ENCODE results near the gene KRTAP10-5. TPM values are rescaled to one million over a fixed set of nuclear protein-coding genes. Genes with fewer than 3 reads are reported as not detected.
"Not testable (repeated sequence)": the region's sequence is repeated elsewhere in the genome, so short reads cannot be mapped to it uniquely, and the experiment has no call there.

Gene KRTAP10-5, protein sequence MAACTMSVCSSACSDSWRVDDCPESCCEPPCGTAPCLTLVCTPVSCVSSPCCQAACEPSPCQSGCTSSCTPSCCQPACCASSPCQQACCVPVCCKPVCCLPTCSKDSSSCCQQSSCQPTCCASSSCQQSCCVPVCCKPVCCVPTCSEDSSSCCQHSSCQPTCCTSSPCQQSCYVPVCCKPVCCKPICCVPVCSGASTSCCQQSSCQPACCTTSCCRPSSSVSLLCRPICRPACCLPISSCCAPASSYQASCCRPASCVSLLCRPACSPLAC
- not detected for total RNA-seq
- long read RNA-seq, donor 1 = 0 reads
- long read RNA-seq, donor 2 = 0 reads

DNA sequence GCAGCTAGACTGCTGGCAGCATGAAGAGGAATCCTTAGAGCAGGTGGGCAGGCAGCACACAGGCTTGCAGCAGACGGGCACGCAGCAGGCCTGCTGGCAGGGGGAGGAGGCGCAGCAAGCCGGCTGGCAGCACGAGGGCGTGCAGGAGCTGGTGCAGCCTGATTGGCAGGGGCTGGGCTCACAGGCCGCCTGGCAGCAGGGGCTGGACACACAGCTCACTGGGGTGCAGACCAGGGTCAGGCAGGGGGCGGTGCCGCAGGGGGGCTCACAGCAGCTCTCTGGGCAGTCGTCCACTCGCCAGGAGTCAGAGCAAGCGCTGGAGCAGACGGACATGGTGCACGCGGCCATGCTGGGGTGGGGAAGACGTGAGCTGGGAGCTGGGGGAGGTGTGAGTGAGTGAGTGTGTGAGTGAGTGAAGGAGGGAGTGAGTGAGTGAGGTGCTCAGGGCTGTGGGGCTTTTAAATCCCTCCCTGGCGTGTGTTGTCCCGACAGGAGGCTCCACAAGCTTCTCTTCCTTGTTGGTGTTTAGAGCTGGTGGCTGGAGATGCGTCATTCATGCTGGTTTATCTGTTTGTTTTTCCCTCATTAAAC, at the start of gene KRTAP10-5:
KRTAP10-5 (minus strand) TSS at position 374 of the 591 bp plus-strand sequence; CDS start at position 348, 26 bp downstream.
- DNase-seq (ENCODE audit: low spot score) = peak; percentile 49
- intact Hi-C loops (cut with DNase I) = not testable (repeated sequence)

DNA sequence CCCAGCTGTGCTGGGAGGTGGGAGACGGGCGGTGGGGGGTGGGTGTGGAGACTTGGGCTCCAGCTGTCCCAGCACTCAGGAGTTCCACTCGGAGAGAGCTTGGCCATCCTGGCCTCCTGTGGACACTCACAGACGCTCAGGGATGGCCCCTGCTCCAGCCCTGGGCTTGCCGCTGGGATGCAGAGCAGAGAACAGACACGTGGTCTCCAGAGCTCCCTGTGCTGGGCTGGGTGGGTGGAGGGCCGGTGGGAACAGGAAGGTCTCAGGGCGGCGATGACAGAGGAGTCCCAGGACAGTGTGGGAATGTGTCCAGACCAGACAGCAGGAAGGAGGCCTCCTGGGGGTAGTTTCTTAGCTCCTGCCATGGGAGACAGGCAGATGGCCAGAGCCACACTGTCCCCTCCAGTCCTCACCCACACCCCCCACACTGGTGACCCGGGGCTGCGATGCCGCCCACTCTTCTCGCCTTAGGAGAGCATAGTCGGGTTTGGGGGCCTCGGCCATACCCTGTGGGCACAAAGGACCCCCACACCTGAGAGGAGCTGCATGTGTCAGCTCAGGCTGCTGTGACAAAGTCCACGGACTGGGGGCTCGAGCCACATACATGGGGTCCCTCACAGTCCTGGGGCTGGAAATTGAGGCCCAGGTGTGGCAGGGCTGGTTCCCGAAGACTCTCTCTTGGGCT, 48.4 kb upstream of the KRTAP10-5 start:
- intact Hi-C loops (cut with DNase I) = no loop called here
- DNase-seq (ENCODE audit: low spot score) = peak; percentile 62

DNA sequence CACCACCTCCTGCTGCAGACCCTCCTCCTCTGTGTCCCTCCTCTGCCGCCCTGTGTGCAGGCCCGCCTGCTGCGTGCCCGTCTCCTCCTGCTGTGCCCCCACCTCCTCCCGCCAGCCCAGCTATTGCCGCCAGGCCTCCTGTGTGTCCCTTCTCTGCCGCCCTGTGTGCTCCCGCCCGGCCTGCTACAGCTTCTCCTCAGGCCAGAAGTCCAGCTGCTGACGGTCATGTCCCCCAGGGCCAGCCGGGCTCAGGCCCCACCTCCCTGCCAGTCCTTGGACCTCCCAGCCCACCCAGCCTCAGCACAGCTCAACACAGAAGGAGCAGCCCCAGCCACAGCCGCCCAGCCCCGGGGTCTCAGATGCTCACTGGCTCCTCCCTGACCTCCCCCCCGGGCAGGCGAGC, 47.4 kb upstream of the KRTAP10-5 start:
- DNase-seq (ENCODE audit: low spot score) = peak; percentile 74
- intact Hi-C loops (cut with DNase I) = not testable (repeated sequence)

DNA sequence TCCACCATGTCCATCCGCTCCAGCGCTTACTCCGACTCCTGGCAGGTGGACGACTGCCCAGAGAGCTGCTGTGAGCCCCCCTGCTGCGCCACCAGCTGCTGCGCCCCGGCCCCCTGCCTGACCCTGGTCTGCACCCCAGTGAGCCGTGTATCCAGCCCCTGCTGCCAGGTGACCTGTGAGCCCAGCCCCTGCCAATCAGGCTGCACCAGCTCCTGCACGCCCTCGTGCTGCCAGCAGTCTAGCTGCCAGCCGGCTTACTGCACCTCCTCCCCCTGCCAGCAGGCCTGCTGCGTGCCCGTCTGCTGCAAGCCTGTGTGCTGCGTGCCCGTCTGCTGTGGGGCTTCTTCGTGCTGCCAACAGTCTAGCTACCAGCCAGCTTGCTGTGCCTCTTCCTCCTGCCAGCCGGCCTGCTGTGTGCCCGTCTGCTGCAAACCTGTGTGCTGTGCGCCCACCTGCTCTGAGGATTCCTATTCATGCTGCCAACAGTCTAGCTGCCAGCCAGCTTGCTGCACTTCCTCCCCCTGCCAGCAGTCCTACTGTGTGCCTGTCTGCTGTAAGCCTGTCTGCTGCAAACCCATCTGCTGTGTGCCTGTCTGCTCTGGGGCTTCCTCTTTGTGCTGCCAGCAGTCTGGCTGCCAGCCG, 46.9 kb upstream of the KRTAP10-5 start:
- intact Hi-C loops (cut with DNase I) = not testable (repeated sequence)

DNA sequence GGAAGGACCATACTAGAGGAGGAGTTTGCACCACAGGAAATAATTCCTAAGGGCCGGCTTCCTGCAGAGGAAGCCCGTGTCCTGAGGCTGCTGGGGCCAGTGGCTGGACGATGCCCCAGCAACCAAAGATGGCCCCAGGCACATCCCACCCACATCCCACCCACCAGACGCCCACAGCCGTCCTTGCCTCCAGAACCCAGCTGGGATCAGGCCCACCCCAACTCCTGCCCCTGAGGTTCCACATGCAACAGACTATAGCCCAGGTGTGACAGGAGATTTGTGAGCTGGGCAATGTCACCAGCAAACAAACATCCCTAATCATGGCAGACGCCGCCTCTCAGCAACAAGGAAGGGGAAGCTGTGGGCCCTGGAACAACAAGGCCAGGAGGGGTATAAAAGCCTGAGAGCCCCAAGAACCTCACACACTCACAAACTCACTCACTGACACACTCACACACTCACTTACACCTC, 46.3 kb upstream of the KRTAP10-5 start, which contains the start of gene KRTAP10-9:
KRTAP10-9 (plus strand) TSS at position 421 of the 471 bp plus-strand sequence. CDS start 79 bp downstream, outside the sequence.
- intact Hi-C loops (cut with DNase I) = no loop called here
- DNase-seq (ENCODE audit: low spot score) = peak; percentile 64

More for the DNA sequence above, 46.9 kb upstream of the KRTAP10-5 start:
- peak; percentile 44 for DNase-seq (ENCODE audit: low spot score)

DNA sequence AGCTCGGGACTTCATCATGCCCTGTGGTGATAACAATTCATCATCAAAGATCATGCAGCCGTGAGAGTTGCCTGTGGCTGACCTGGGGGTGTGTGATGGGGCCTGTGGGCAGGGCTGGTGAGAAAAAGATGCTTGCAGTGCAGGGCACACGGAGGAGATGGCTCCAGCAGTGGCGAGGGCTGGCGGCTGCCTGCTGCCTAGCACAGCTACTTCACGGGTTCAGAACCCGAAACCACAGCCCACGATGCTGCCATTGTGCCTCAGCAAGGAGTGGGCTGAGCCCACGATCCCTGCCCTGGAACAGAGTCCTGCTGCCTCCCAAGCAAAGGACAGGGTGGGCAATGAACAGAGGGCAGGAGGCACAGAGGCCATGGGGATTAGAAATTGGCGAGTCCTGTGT, 45.9 kb upstream of the KRTAP10-5 start:
- intact Hi-C loops (cut with DNase I) = no loop called here
- DNase-seq (ENCODE audit: low spot score) = no peak

DNA sequence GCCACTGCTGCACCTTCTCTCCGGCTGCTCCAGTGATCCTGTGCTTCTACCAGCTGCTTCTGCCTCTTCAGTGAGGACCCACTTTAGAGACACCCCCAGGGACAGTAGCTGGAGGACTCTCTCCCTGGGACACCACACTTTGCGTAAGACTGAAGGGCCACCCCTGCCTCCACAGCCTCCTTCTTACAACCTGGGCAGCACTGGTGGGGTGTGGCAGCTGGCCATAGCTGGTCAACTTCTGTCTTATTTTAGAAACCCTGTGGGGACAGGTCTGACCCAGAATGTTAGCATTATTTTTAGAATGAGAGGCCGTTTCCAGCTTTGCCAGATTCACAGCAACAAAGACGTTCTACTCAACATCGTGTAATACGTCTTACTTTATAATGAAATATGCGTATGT, 45.4 kb upstream of the KRTAP10-5 start:
- no peak for DNase-seq (ENCODE audit: low spot score)
- intact Hi-C loops (cut with DNase I) = no loop called here

DNA sequence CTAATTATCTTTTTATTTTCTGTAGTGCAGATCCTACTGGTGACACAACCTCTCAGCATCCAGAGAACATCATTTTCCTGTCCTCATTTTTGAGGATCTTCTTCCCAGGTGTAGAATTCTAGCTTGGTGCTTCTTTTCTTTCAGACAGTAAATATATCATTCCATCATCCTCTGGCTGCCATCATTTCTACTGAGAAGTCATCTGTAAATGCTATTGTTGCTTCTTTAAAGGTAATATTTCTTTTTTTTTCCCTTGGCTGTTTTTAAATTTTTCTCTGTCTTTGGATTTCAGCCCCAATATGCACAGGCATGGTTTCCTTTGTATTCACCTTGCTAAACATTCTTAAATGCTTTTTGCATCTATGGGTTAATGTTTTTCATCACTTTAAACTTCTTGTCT, 43.2 kb upstream of the KRTAP10-5 start:
- intact Hi-C loops (cut with DNase I) = no loop called here

DNA sequence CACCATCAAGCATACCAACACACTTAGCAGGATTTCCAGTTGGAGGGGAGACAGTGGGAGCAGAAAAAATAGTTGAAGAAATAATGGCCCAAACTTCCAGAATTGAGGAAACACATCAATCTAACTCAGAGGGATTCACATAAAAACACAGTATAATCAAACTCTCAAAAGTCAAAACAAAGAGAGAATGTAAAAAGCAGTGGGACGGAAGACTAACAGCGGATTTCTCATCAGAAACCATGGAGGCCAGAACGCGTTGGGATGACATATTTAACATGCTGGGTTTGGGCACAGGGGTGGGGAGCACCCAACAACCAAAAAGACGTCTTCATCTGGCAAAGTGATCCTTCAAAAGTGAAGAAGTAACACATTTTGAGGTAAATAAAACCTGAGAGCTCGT, 39.5 kb upstream of the KRTAP10-5 start:
- intact Hi-C loops (cut with DNase I) = loop anchor here in 1 of 2 donors (10.0 kb wide), 1 partner anchor 295 kb away; no protein-coding TSS in a partner anchor
- DNase-seq (ENCODE audit: low spot score) = no peak

More for the DNA sequence above, 43.2 kb upstream of the KRTAP10-5 start:
- DNase-seq (ENCODE audit: low spot score) = no peak

DNA sequence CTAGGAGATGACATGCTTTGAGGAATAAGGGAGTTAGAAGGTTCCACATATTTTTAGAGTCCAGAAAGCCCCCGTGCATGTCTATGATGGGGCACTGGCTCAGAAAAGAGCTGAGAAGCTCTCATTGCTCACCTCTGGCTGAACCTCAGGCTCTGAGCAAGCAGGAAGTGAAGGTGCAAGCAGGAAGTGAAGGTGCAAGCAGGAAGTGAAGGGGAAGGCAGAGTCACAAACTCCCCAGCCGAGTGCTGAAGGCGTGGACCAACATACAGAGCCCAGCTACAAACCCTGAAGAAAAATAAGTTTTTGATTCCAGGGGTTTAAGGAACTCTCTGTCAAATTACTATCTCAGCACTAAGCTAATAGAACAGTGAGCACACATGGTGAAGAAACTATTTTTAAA, 38.5 kb upstream of the KRTAP10-5 start:
- DNase-seq (ENCODE audit: low spot score) = no peak
- intact Hi-C loops (cut with DNase I) = loop anchor here in 1 of 2 donors (10.0 kb wide), 1 partner anchor 296 kb away; no protein-coding TSS in a partner anchor

DNA sequence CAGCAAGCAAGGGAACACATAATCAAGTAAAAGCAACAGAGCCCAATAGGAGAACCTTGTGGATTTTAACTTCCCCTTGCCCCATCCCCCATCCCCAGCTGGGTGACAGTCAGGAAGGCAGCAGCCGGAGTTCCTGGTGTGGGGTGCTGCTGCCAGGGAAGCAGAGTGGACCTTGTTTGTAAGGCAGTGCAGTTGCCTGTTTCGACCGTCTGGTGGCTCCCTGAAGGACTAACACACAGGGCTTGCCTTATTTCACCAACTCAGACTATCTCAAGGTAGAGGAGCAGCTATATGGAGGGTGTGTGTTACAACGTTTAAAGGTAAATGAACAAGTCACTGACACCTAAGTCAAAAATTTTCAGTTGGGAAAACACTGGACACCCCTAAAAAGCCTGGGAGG, 38.1 kb upstream of the KRTAP10-5 start:
- no peak for DNase-seq (ENCODE audit: low spot score)
- intact Hi-C loops (cut with DNase I) = loop anchor here in 1 of 2 donors (10.0 kb wide), 1 partner anchor 296 kb away; no protein-coding TSS in a partner anchor

DNA sequence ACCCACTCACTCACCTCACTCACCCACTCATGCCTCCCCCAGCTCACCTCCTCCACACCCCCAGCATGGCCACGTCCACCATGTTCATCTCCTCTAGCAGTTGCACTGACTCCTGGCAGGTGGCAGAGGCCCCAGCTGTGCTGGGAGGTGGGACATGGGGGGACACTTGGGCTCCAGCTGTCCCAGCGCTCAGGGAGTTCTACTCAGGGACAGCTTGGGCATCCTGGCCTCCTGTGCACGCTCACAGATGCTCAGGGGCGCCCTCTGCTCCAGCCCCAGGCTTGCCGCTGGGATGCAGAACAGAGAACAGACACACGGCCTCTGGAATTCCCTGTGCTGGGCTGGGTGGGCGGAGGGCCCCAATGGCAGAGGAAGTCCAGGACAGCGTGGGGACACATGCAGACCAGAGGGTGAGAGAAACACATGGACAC, 36.7 kb upstream of the KRTAP10-5 start:
- intact Hi-C loops (cut with DNase I) = loop anchor here in 1 of 2 donors (10.0 kb wide), 1 partner anchor 298 kb away; no protein-coding TSS in a partner anchor
- no peak for DNase-seq (ENCODE audit: low spot score)

DNA sequence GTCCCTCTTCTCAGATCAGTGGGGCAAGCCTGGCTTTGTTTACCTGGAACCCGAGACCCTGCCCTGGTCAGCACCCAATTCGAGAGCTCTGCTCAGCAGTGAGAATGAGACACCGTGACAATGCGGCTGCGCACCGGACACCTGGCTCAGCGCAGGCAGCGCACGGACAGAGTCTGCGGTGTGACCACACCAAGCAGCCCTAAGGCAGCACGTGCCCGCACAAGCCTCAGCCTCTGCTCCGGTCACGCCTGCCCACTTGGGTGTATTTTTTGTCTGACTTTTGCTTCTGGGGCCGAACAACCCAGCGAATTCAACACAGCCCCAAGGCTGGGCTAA, 36.2 kb upstream of the KRTAP10-5 start:
- intact Hi-C loops (cut with DNase I) = loop anchor here in 1 of 2 donors (10.0 kb wide), 1 partner anchor 298 kb away; no protein-coding TSS in a partner anchor
- peak; percentile 50 for DNase-seq (ENCODE audit: low spot score)

DNA sequence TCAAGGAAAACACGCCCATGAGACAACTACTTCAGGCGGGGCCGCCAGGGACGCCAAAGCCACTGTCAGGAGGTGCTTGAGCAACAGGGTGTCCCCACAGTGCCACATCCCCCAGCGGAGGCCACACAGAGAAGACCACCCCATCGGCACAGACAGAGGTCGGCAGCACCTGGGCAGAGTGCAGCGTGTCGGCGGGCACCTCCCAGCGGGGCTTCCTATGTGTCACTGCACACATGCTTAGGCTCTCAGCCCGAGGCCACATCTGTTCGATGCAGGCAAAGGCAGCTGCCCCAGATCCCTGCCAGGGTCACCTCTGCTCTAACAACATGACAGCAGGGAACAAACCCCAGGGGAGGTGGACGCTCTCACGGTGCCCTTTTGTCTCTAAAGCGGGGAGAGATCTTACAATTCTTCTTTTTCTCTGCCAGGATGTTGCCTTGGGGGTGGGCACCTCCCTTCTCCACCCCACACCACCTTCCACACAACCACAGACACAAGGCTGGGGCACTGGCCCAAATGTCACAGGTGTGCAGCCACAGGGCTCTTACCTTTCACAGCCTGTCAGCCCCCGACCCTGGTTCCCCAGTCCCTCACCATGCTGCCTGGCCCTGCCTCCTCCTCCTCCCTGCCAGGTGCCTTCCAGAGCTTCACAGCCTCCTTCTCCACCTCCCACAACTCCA, 35.6 kb upstream of the KRTAP10-5 start:
- DNase-seq (ENCODE audit: low spot score) = peak; percentile 68
- intact Hi-C loops (cut with DNase I) = loop anchor here in 1 of 2 donors (10.0 kb wide), 1 partner anchor 299 kb away; no protein-coding TSS in a partner anchor

DNA sequence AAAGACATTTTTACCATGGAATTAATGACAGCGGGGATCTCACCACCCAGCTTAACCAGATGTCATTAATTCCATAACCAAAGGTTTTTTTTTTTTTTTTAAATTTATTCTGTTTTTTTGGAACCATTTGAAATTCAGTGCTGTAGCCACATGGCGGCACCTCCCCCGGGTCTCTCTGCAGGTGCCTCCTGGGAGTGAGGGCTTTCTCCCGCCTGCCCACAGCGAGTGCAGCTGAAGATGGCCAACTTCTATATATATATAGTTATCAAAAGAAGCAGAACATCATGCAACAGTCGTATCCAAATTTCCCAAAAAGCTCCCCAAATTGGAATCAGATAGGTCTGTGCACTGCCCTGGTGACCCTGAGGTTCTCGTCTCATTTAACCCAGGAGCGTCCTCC, 35.1 kb upstream of the KRTAP10-5 start:
- no peak for DNase-seq (ENCODE audit: low spot score)
- intact Hi-C loops (cut with DNase I) = loop anchor here in 1 of 2 donors (10.0 kb wide), 1 partner anchor 299 kb away; no protein-coding TSS in a partner anchor

DNA sequence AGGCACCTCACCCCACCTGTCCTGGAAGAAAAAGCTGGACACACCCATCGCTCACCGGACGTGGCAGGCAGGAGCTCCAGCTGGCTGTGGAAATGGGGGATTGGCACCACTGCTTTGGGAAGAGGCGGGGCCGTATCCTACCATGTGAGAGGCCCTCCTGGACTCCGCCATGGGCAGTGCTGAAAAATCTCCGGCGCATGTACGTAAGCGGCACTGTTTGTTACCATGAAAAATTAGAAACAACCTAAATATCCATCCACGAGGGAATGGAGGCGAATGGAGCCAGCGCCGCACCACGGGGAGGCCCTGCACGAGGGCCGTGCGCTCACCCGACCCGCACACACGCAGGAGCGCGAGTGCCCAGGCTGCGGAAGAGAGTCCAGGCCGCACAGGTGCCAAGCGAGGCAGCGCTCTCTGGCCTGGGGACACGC, 34.6 kb upstream of the KRTAP10-5 start:
- intact Hi-C loops (cut with DNase I) = loop anchor here in 1 of 2 donors (10.0 kb wide), 1 partner anchor 300 kb away; no protein-coding TSS in a partner anchor
- peak; percentile 66 for DNase-seq (ENCODE audit: low spot score)

DNA sequence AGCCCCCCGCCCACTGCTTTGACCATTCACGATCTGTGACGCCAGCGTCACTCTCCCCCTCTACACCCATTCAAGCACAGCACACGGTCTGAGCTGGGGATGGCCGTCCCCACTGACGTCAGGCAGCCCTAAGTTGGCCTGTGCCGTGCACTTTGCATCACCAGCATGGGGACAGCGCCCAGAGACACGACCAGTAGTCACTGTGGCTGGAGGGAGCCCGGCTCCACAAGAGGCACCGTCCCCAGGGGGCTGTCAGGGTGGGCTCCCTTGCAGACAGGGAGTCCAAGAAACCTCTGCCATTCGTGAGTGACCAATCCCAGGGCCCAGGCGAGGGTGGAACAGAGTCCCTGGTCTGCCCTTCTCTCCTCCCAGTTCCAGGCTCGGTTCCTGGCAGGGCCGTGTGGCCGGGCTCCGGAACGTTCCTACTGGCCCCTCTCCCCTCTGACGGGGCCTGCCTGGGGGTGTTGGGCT, 33.8 kb upstream of the KRTAP10-5 start:
- intact Hi-C loops (cut with DNase I) = loop anchor here in 1 of 2 donors (10.0 kb wide), 1 partner anchor 301 kb away; no protein-coding TSS in a partner anchor
- peak; percentile 73 for DNase-seq (ENCODE audit: low spot score)
